Epithelial cell of proximal tubule (primary cell): ENCODE measurements around the gene MAGEB3. TPM values are rescaled to one million over a fixed set of nuclear protein-coding genes. Genes with fewer than 3 reads are reported as not detected.

Experiments used
- DNase-seq: peaks from one replicate; pipeline ENCODE4 v3.0.0-alpha.2; 2011; ENCODE audit warnings: low read depth
- H3K4me3 ChIP-seq: 2 replicates; pipeline ENCODE4 v1.5.1; 2011; ENCODE audit warnings: low read depth, mild to moderate bottlenecking, low read length
- CTCF ChIP-seq: conservative IDR thresholded peaks from 2 replicates; pipeline ENCODE4 v1.5.1; 2012; ENCODE audit warnings: low read depth, mild to moderate bottlenecking, low read length
- total RNA-seq: library from RNA; depleted of rRNA; stranded (reverse); fragments of >200 nt; gene quantifications from 2 replicates; pipeline ENCODE4 v1.2.3, GENCODE V29; 2015

MAGEB3 gene
- total RNA-seq, 1 donor from 2014 or later = not detected

- DNase-seq = no peak
- peak; percentile 46 for TF ChIP-seq CTCF
- no peak overlapping the region for H3K4me3 ChIP-seq
Measured at GRCh38 chrX:30275498-30275897, 45.0 kb downstream of the MAGEB3 start.

- H3K4me3 ChIP-seq = no peak overlapping the region
- TF ChIP-seq CTCF = no peak
Measured at GRCh38 chrX:30278365-30278764, 47.9 kb downstream of the MAGEB3 start.

GRCh38 chrX:30280428-30280827, 50.0 kb downstream of the MAGEB3 start:
- no peak for TF ChIP-seq CTCF
- no peak overlapping the region for H3K4me3 ChIP-seq
- no peak for DNase-seq

More at GRCh38 chrX:30278365-30278764, 47.9 kb downstream of the MAGEB3 start:
- no peak for DNase-seq

GRCh38 chrX:30282527-30282926, 52.1 kb downstream of the MAGEB3 start:
- H3K4me3 ChIP-seq = no peak overlapping the region
- no peak for DNase-seq
- no peak for TF ChIP-seq CTCF

- no peak overlapping the region for H3K4me3 ChIP-seq
- no peak for TF ChIP-seq CTCF
- DNase-seq = peak; percentile 81
Measured at GRCh38 chrX:30283456-30284200, 53.2 kb downstream of the MAGEB3 start.

Other genes with a start within 250 kb of the MAGEB3 start
- not detected in 2 replicates for gene MAGEB2, start 15.1 kb upstream of the MAGEB3 start, total RNA-seq
- not detected in 2 replicates for gene MAGEB4, start 11.3 kb downstream of the MAGEB3 start, total RNA-seq
- not detected in 2 replicates for gene MAGEB1, start 16.5 kb downstream of the MAGEB3 start, total RNA-seq
- 0.35 and 0.72 TPM in 2 replicates for gene NR0B1, start 78.7 kb downstream of the MAGEB3 start, total RNA-seq